GM20431 (cell line): ENCODE measurements around the gene NELFCD.
"Not testable (repeated sequence)": the region's sequence is repeated elsewhere in the genome, so short reads cannot be mapped to it uniquely, and the experiment has no call there.

Source experiments
- in situ Hi-C: fragments of 300-500 bp; cut with MseI, MboI; formaldehyde crosslinking; loops from one replicate; pipeline ENCODE4 v1.15.0; 2020; ENCODE audit warnings: low sequenced_read_pairs; ENCODE audit not compliant: unreplicated experiment

NELFCD gene

DNA sequence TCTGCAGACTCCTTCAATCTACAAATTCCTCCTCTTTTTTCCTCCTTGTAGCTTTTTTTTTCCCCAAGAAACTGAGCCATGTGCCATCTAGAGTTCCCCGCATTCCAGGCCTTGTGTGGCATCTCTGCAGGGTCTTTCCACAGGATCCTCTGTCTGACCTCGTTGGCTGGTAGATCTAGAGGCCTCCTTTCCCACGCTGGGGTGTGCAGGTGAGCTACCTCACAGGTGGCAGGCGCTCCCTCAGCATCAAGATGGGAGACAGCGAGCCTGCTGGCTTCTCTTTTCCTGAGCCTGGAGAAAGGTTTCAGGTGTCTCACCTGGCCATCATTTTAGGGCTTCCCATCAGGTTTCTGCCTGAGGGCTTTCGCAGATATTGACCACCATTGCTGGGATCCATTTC, 9.6 kb upstream of the NELFCD start:
- in situ Hi-C loops: no loop called here

DNA sequence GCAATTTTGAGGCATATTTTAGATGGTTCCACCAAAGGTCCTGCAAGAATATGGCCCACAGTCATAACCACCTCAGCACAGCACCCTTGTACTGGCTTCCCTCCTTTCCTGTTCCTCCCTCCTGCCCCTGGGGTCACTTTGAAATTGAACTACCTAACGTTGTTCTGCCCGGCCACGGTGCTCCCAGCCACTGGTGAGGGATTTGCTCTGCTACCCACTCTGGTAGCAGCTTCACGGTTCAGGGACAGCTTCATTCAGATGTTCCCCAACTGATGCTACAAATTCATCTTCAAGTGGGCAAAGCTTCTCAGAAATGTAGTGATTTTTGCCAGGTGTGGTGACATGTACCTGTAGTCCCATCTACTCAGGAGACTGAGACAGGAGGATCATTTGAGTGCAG, 7.9 kb upstream of the NELFCD start:
- in situ Hi-C loops: no loop called here

DNA sequence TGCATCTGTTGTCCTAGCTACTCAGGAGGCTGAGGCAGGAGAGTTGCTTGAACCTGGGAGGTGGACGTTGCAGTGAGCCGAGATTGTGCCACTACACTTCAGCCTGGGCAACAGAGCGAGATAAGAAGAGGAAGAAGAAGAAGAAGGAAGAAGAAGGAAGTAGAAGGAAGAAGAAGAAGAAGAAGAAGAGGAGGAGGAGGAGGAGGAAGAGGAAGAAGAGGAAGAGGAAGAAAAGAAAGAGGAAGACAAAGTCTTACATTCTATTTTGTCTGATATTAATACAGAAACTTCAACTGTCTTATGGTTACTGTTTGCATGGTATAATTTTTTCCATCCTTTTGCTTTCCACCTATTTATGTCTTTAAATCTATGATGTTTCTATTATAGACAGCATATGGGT, 7.2 kb upstream of the NELFCD start:
- in situ Hi-C loops: no loop called here

DNA sequence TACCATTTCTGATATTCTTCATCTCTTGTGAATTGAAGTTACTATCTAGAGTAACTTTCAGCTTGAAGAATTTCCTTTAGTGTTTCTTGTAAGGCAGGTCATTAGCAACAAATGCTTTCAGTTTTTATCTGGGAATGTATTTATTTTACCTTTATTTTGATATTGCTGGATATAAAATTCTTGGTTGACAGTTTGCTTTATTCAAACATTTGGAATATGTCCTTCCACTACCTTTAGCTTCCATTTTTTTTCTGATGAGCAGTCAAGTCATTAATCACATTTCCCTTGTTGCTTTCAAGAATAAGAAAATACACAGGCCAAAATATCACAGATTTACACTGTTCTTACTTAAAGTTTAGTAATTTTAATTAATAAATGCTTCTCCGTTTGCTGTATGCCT, 5.7 kb upstream of the NELFCD start:
- in situ Hi-C loops: no loop called here

DNA sequence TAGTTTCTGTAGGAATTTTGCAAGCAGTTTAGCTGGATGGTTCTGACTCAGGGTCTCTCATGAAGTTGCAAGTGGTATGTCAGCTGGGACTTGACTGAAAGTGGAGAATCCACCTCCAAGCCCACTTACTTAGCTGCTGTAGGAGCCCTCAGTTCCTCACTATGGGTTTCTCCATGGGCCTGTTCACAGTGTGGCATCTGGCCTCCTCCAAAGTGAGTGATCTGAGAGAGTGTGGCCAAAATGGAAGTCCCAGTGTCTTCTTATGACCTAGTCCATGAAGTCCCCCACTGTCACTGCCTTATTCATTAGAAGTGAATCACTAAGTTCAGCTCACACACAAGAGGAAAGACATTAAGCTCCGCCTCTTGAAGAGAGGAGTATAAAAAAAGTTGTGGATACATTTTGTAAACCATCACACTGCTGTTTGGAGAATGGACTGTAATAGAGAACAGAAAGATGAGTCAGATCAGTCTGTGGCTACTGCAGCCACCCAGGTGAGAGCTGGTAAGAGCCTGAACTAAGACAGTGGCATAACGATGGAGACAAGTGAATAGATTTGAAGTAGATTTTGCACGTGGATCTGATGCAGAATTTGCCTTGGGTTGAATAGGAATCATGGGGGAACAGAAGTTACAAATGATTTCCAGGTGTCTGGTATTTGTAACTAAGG, 4.9 kb upstream of the NELFCD start:
- in situ Hi-C loops: no loop called here

DNA sequence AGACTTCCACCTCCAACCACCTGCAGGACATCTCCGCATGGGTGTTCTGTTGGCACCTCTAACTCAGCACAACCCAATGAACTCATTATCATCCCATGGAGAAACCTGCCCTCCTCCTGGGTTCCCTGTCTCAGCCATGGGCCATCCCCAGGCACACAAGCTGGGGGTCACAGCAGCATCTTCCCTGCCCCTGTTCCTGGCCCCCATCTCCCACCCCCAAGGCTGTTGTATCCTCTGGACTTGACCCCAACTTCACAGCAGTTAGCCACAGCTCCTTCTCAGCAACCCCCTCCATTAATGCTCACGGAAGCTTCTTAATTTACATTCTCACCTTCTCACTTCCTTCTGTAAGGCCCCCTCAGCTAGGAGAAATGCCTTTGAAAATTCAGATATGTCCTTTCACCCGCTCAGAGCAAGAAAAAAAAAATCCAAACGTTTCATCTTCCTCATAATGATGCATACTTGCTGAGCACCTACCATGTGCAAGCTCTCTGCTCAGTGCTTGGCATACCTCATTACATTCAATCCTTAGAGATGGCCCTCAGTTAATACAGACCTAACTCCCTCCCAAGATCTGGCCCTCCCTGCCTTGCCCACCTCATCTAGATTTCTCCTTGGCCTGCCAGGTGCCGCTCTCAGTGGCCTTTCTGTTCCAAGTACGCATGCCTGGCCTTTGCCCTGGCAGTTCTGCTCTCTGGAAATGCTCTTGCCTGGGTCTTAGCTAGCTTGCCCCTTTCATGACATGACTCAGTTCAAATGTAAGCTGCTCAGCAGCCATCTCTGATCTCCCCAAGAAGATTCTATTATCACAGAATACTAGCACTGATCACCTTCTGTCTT, 2.5 kb upstream of the NELFCD start:
- in situ Hi-C loops: no loop called here

DNA sequence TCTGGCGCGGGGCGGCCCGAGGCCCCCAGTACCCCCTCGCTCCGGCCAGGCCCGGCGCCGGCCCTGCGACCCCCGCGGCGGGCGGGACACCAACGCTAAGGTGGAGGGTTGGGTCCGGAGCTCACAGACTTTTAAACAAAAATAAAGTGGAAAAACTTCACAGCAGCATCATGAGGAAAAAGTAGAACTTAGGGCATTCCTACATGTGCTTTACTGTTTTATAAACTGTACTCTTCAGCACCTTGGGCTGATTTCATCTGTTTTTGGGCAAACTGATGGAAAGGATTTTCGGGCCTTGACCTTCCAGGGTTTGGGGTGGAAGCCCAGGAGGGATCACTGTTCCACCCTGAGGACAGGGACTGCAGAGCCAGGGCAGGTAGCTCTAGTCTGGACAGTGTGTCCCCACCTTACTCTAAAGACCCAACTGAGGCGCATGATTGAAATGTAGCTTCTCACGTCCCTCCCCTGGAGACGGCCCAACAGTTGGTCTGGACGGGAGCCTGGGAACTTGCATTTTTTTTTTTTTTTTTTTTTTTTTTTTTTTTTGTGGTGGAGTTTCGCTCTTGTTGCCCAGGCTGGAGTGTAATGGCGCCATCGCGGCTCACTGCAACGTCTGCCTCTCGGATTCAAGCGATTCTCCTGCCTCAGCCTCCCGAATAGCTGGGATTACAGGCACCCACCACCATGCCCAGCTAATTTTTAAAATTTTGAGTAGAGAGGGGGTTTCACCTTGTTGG, 740 bp downstream of the NELFCD start:
- in situ Hi-C loops: no loop called here

DNA sequence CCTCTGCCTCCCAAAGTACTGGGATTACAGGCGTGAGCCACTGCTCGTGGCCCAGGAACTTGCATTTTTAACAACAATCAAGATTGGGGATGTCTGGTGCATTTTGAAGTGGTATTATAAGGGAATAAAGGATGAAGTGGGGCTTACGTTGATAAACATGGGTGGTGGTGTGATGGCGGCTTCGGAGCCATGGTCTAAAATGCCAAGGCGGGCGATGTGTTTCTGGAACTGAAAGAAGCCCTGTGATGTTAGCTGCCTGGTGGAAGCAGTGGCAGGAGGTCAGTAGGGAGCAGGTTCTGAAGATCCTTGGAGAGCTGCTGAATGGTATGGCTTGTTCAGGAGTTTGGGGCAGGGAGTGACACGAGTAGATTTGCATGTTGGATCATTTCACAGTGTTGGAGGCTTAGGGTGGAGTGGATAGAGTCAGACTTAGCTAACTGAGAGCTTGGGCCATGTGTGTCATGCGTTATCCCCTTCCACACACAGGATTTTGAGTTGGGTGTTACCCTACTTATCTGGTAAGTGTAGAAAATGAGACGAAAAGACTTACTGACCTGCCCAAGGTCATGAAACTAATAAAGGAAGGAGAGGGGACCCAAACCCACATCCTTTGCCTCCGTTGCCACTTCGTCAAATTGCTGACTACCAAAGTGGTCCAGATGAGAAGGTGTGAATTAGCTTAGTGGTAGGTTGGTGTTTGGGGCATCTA, 1.5 kb downstream of the NELFCD start:
- in situ Hi-C loops: no loop called here

DNA sequence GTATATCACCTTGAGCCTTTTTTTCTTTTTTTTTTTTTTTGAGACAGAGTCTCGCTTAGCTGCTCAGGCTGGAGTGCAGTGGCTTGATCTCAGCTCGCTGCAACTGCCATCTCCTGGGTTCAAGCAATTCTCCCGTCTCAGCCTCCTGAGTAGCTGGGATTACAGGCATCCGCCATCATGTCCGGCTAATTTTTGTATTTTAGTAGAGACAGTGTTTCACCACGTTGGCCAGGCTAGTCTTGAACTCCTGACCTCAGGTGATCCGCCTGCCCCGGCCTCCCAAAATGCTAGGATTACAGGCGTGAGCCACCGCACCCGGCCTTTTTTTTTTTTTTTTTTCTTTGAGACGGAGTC, 2.0 kb downstream of the NELFCD start:
- in situ Hi-C loops: not testable (repeated sequence)

DNA sequence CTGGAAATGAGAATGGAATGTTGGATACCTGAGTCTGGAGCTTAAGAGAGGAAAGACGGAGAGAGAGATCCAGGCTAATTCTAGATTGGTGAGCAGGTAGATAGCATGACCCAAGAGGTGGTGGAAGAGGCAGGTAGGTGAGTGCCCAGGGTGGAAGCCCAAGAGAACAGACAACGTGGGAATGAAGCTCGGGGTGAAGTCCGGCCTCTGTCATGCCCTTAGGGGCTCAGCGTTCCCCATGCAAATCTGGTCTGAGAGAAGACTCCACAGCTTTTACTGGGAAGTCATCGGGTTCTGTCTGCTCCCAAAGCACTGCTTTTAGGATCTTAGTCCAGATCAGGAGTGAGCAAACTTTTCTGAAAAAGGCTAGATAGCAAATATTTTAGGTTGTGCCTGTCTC, 3.6 kb downstream of the NELFCD start:
- in situ Hi-C loops: no loop called here

DNA sequence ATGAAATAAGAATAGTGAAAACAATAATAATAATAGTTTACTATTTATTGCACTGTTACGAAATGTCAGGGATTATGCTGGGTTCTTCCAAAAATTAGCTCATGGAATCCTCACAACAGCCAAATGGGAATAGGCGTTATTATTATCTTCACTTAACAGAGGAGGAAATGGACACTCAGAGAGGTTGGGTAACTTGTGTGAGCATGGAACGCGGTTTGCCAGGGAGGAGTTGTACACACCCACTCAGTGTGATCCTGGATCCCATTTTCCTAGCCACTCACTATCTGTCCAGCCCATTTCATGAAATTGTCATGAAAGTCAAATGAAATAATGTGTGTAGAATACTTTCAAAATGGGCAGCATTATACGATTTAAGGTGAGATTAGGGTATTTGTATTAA, 4.6 kb downstream of the NELFCD start:
- in situ Hi-C loops: no loop called here

DNA sequence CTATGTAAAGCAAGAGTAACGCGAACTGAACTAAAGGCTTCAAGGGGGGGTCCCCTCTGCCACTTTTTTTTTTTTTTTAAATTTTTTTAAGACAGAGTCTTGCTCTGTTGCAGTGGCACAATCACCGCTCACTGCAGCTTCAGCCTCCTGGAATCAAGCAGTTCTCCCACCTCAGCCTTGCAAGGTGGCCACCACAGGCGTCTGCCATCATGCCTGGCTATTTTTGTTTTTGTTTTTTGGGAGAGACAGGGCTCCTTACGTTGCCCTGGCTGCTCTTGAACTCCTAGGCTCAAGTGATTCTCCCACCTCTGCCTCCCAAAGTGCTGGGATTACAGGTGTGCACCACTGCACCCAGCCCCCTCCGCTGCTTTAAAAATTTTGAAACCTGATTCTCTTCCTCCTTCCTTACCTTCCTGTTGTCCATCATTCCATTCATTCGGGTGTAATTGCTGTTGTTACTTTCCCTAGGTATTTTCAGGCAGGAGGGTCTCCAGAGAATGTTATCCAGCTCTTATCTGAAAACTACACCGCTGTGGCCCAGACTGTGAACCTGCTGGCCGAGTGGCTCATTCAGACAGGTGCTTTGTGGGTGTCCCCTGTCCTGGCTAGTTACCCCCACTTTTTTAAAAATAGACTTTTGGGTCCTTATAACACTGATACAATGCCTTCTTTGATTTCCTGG, 5.4 kb downstream of the NELFCD start:
- in situ Hi-C loops: no loop called here

DNA sequence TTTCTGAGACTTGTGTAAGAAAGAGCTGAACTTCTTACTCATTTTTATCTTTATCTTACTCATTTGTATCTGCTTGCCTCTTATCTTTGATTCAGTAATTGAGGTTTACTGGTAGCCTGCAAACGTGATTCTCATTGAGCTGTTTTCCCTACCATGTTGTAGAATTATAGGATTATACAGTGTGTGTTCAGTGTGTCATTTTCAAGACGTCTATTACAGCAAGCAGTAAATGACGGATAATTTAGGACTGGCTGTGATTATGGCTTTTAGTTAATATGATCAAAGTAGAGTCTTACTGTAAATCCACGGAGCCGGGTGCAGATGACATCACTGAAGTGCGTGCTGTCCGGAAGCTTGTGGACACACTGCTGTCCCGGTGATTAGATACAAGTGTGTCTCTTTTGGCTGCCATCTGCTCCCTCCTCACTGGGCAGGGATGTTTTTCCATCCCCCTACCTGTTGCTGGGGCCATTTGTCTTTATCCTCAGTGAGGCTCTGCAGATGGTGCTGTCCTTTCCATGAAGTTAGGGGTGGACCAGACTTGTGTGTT, 6.0 kb downstream of the NELFCD start:
- in situ Hi-C loops: no loop called here

DNA sequence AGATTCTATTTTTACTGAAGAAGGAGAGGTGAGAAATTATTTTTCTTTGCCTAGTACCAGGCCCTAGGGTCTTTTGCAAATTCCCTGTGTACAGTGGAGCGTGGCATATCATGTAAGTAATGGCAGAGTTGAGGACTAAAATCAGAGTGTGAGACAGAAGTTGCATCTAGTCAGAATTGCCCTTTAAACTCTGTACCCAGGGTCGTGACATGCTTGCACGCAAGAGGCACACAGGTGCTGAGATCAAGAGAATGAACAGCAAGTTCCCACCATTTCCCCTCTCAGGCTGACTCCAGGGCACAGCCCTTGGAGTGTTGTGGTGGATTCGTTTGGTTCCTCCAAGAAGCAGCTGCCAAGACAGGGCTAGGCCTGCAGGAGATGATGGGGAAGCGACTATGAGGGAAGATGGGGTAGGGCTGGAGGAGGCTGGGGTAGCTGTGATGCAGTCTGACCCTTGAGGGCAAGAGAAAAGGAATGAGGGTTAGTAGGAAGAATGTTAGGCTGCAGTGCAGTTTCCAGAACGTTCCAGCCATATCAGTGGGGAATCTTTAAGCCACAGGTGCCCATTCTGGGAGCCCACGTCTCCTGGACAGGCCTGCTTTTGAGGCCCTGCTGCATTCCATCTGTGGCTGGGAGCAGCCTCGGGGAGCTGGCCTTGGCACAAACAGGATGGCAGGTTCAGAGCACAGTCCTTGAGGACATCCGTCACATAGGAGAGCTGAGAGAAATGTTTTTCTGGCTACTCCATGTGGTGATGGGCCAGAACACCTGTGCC, 6.9 kb downstream of the NELFCD start:
- in situ Hi-C loops: no loop called here

DNA sequence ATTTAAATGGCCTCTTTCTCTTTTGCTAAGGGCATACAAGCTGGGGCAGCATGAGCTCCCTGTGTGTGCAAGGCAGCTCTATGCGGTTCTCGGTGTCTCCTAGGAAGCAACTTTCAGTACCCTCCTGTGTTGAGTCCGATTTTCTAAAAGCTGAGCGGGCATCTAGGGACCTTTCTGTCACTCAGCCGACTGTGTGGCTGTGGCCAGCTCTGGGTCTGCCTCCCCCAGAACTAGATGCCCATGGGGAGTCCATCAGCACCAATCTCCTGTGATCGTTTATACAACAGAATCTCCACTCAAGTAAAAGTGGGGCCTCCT, 7.5 kb downstream of the NELFCD start:
- in situ Hi-C loops: no loop called here

DNA sequence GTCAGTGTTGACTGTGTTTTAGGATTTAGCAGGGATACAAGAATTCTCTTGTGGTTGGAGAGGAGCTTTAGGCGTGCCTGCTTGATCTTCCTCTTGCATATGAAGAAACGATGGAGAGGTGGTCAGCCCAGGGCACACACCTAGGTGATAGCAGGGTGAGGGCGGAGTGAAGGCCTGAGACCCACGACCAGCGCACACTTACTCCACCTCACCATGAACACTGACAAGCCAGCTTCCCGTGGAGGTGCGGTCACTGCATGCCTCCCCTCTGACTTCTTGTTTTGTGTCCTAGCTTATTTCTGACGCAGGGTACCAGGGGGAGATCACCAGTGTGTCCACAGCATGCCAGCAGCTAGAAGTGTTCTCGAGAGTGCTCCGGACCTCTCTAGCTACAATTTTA, 8.1 kb downstream of the NELFCD start:
- in situ Hi-C loops: no loop called here

DNA sequence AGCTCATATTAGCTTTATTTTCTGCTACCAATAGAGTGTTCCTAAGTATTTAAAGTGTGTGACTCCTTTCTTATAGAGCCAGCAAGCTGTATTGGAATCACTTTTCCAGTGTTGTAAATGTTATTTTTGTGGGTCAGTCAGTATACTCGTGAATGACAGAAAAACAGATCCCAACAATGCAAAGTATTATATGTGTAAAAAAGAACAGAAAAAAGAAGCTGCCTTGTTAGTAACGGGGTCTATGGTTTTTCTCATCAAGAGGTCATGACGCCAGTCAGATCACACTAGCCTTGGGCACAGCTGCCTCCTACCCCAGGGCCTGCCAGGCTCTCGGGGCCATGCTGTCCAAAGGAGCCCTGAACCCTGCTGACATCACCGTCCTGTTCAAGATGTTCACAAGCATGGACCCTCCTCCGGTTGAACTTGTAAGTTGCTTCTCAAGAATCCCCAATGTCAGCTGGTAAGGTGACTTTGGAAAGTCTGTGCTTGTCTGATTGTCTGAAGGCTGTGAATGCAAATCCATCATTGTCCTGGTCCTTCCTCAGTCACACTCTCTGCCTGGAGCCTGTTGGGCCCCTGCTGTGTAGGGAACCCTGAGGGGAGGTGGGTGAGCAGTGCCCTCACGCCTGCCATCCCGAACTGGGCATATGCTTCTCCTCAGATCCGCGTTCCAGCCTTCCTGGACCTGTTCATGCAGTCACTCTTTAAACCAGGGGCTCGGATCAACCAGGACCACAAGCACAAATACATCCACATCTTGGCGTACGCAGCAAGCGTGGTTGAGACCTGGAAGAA, 9.8 kb downstream of the NELFCD start:
- in situ Hi-C loops: no loop called here

DNA sequence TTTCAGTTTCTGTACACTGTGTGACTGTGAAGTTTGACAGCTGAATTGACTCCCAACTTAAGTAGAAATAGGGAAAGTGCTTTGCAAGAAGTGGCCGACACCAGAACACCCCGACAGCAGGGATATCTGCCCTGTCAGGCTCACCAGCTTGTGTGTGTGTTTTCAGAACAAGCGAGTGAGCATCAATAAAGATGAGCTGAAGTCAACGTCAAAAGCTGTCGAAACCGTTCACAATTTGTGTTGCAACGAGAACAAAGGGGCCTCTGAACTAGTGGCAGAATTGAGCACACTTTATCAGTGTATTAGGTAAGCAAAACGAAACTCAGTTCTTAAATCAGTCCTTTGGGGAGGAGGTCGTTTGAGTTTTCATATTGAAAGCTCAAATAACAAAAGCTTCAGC, 10.7 kb downstream of the NELFCD start:
- in situ Hi-C loops: no loop called here
